Kidney (tissue), 14 donors: ENCODE measurements around the gene ATF7. TPM values are rescaled to one million over a fixed set of nuclear protein-coding genes. Genes with fewer than 3 reads are reported as not detected.

Experiments
- DNase-seq, 5 donors: peaks; one replicate each; pipeline ENCODE4 v3.0.0-alpha.2; 2013 to 2020
- FAIRE-seq: peaks from 2 replicates; lab custom pipeline; 2012; peaks lifted over from hg19 to GRCh38; lab: Jason Lieb, UNC
- H3K27ac ChIP-seq, 2 donors: one replicate each; pipeline ENCODE4 v1.7.0; 2013; ENCODE audit warnings: low read depth in 2 of 2, low read length in 2 of 2, inconsistent platforms in 1 of 2
- H3K27me3 ChIP-seq: one replicate; pipeline ENCODE4 v1.7.1; 2013; ENCODE audit warnings: low read length, inconsistent platforms; ENCODE audit not compliant: control insufficient read depth, insufficient read depth
- H3K36me3 ChIP-seq, 3 donors: one replicate each; pipeline versions ENCODE4 v1.7.0 to v1.7.1; 2013; ENCODE audit warnings: low read length in 3 of 3, control low read depth in 1 of 3, inconsistent platforms in 1 of 3; ENCODE audit not compliant: insufficient read depth in 3 of 3, control insufficient read depth in 2 of 3
- H3K4me1 ChIP-seq, 3 donors: one replicate each; pipeline versions ENCODE4 v1.7.0 to v1.7.1; 2013; ENCODE audit warnings: low read length in 3 of 3, inconsistent platforms in 1 of 3, low read depth in 1 of 3; ENCODE audit not compliant: control insufficient read depth in 2 of 3, insufficient read depth in 2 of 3
- H3K4me3 ChIP-seq, 3 donors: one replicate each; pipeline versions ENCODE4 v1.7.0 to v1.8.1; 2013; ENCODE audit warnings: low read length in 3 of 3, control low read depth in 1 of 3, inconsistent platforms in 1 of 3
- H3K9ac ChIP-seq, 3 donors: one replicate each; pipeline versions ENCODE4 v1.7.0 to v1.7.1; 2013; ENCODE audit warnings: low read length in 3 of 3, control low read depth in 1 of 3, inconsistent platforms in 1 of 3
- H3K9me3 ChIP-seq, 3 donors: one replicate each; pipeline versions ENCODE4 v1.7.0 to v1.7.1; 2013; ENCODE audit warnings: low read length in 3 of 3, control low read depth in 1 of 3, inconsistent platforms in 1 of 3; ENCODE audit not compliant: control insufficient read depth in 2 of 3, insufficient read depth in 1 of 3
- intact Hi-C: fragments of 100-400 bp; cut with DNase I; formaldehyde crosslinking; loops from one replicate; pipeline ENCODE4 v1.11.1; 2022
- polyA plus RNA-seq: library from polyadenylated mRNA; stranded (reverse); fragments of 350-450 nt; fragmentation: Illumina TruSeq; extraction: RNeasy Lipid Tissue Mini Kit (QIAGEN cat#74804); gene quantifications from one replicate; pipeline ENCODE4 v1.2.3, GENCODE V29; 2014; ENCODE audit warnings: low read depth, low replicate concordance; ENCODE audit not compliant: insufficient read depth
- total RNA-seq: library from RNA; stranded (reverse); fragmentation: NEBNext Ultra II Directional; extraction: Animal tissue kit (Norgen Biotek cat#: 25700); gene quantifications from one replicate; pipeline ENCODE4 v1.2.1, GENCODE V29; 2021
- TF ChIP-seq, protein P1 (sequence below): IDR thresholded peaks from 3 replicates; pipeline ENCODE4 v1.5.1; 2012; ENCODE audit warnings: mild to moderate bottlenecking, moderate library complexity, borderline replicate concordance; ENCODE audit not compliant: insufficient read depth; ENCODE audit errors: extremely low read depth
- donor health status: control.
- donor health status: control.
- donor health status: control.
- donor health status: control.
- donor health status: control.
- donor health status: DM: yes; HTN: yes; CAD: no.
- donor health status: Normal renal cell carcinoma (clear cell type).

Gene ATF7
- total and polyA plus RNA-seq, 2 donors from 2014 or later = 16.2 to 54.7 TPM

DNA sequence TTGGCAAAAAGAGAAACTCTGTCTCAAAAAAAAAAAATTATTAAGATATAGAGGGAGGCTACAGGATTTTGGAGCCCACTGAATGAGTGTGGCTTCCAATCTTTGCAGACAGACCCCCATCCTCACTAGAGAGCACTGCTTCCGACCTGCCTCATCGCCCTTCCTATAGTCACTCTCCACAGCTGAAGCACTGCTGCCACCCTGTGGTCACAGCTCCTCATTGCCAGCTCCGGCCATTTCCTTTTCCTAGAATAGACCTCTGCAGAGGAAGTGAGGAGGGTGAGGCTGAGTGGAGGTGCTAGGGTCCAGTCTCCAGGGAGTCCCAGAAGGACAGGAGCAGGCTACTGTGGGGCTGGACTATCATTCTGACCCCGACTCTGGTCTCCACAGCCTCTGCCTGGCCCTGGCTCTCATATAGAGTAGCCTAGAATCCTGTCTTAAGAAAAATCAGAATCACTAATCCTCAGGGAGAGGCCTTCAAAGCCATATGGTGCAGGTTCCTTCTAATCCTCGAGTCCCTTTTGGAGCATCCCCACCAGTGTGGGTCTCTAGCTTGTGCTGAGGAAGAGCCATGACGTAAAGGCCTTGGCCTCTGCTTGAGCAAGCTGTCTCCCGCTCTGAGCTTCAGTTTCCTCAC lies 117.5 kb downstream of the ATF7 start:
- Histone ChIP-seq H3K27me3 (no peaks in the 10 kb centered on the region), H3K4me3 (no peak overlapping the region), H3K27ac (no peak overlapping the region), H3K9ac (no peak overlapping the region), H3K36me3 (peaks cover 4 to 29% (median 26%) of the 10 kb centered on the region in 3 donors), H3K4me1 (peaks cover 0 to 3% (median 0%) of the 10 kb centered on the region in 3 donors), H3K9me3 (no peaks in the 10 kb centered on the region)
- FAIRE-seq = no peak
- TF ChIP-seq, protein P1, sequence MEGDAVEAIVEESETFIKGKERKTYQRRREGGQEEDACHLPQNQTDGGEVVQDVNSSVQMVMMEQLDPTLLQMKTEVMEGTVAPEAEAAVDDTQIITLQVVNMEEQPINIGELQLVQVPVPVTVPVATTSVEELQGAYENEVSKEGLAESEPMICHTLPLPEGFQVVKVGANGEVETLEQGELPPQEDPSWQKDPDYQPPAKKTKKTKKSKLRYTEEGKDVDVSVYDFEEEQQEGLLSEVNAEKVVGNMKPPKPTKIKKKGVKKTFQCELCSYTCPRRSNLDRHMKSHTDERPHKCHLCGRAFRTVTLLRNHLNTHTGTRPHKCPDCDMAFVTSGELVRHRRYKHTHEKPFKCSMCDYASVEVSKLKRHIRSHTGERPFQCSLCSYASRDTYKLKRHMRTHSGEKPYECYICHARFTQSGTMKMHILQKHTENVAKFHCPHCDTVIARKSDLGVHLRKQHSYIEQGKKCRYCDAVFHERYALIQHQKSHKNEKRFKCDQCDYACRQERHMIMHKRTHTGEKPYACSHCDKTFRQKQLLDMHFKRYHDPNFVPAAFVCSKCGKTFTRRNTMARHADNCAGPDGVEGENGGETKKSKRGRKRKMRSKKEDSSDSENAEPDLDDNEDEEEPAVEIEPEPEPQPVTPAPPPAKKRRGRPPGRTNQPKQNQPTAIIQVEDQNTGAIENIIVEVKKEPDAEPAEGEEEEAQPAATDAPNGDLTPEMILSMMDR = peak; percentile 98
- peak; percentile 90 to 94 (median 92) for DNase-seq
- intact Hi-C loops = no loop called here

DNA sequence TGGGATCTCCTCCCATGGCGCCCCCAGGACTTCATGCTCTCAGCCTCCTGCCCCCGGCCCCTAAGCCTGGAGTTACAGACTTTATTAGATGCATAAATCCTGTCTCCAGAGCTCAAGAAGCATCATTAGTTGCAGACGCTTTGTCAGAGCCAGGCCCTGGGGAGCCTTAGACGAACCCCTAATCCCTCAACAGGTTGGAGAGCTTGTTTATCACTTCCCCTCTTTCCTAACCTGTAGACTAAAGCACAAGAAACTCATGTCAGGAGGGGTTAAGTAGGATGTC lies 118.6 kb downstream of the ATF7 start:
- Histone ChIP-seq H3K36me3 (peaks cover 0 to 20% (median 20%) of the 10 kb centered on the region in 3 donors), H3K9ac (no peak overlapping the region), H3K4me1 (peaks cover 0 to 12% (median 0%) of the 10 kb centered on the region in 3 donors), H3K27ac (no peak overlapping the region), H3K9me3 (no peaks in the 10 kb centered on the region), H3K27me3 (no peaks in the 10 kb centered on the region), H3K4me3 (no peak overlapping the region)
- TF ChIP-seq, protein P1 = no peak
- intact Hi-C loops = no loop called here
- DNase-seq = no peak
- FAIRE-seq = no peak

DNA sequence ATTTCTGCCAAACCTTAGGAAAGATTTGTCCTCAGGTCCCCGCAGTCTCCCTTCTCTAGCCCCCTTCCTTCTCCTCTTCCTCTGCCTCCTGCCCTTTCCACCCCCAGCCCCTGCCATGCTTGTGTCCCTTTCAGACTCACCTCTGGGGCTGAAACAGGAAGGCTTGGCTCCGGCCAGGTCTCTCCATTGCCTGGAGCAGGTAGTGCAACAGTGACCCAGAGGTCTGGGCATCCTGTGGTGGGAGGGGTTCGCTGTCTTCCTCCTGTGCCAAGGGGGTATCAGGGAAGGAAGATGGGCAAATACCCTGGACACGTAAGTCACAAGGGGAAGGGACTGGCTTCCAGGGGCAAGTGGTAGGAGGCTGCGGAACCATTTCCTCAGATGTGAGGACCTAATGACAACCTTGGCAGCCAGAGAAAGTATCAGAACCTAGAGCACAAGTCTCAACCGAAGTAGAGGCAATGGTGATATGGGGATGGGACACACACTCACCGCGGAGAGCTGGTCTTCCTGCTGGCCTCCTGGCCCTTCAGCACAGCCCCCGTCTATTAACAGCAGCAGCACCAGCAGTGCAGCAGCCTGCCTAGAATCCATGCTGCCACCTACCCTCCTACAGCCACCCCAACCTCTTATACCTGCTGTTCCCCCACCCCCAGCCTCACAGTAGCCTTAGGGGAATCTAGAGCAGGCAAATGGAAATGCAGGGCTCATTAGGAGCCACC lies 119.1 kb downstream of the ATF7 start, which contains the start of gene NPFF:
Gene NPFF (minus strand): TSS at position 604 of the 722 bp plus-strand sequence. CDS start 10 bp downstream, at position 594.
- intact Hi-C loops = no loop called here
- Histone ChIP-seq H3K27ac (no peak within 1 kb of the TSS), H3K4me1 (peaks cover 0 to 15% (median 5%) of the 10 kb centered on the region in 3 donors), H3K27me3 (no peaks in the 10 kb centered on the region), H3K4me3 (no peak within 1 kb of the TSS), H3K9me3 (no peaks in the 10 kb centered on the region), H3K9ac (no peak within 1 kb of the TSS), H3K36me3 (peaks cover 0 to 15% (median 15%) of the 10 kb centered on the region in 3 donors)
- TF ChIP-seq, protein P1 = no peak
- FAIRE-seq (no peak), DNase-seq (no peak)
